Neural cell (in vitro differentiated cells): ENCODE data around the gene EIF2B1. TPM values are rescaled to one million over a fixed set of nuclear protein-coding genes. Genes with fewer than 3 reads are reported as not detected.

Source experiments
- H2AFZ ChIP-seq: fragments of 200-600, 300-800 bp; sonication (generic), shearing (Covaris generic); 2 replicates; pipeline ENCODE4 v1.6.0; 2014; ENCODE audit warnings: low read depth, mild to moderate bottlenecking, antibody characterized with exemption, low read length, moderate library complexity
- H3F3A ChIP-seq: fragments of 200-600 bp; shearing (Covaris generic); 2 replicates; pipeline ENCODE4 v1.6.1; 2016; ENCODE audit warnings: mild to moderate bottlenecking, moderate library complexity, mixed read lengths, antibody characterized with exemption, low read length; ENCODE audit not compliant: insufficient read depth, poor library complexity, severe bottlenecking
- H3K27ac ChIP-seq: fragments of 200-600, 300-800 bp; sonication (generic), shearing (Covaris generic); 2 replicates; pipeline ENCODE4 v1.5.1; 2014; ENCODE audit warnings: mild to moderate bottlenecking, low read length, moderate library complexity
- H3K27me3 ChIP-seq: fragments of 300-800, 200-600 bp; sonication (generic), shearing (Covaris generic); 2 replicates; pipeline ENCODE4 v1.6.0; 2014; ENCODE audit warnings: mild to moderate bottlenecking, low read depth, low read length, moderate library complexity; ENCODE audit not compliant: insufficient read depth
- H3K36me3 ChIP-seq: fragments of 300-800, 200-600 bp; sonication (generic), shearing (Covaris generic); 2 replicates; pipeline ENCODE4 v1.5.1; 2014; ENCODE audit warnings: mild to moderate bottlenecking, antibody characterized with exemption, low read length, moderate library complexity; ENCODE audit not compliant: insufficient read depth
- H3K4me2 ChIP-seq: fragments of 300-800, 200-600 bp; sonication (generic), shearing (Covaris generic); 2 replicates; pipeline ENCODE4 v1.6.0; 2014; ENCODE audit warnings: mild to moderate bottlenecking, low read length
- H3K4me3 ChIP-seq: fragments of 300-800, 200-600 bp; sonication (generic), shearing (Covaris generic); 2 replicates; pipeline ENCODE4 v1.5.1; 2014; ENCODE audit warnings: mild to moderate bottlenecking, low read length, moderate library complexity
- H3K79me2 ChIP-seq: fragments of 200-600 bp; shearing (Covaris generic); replicated peaks from 2 replicates; pipeline ENCODE4 v1.6.0; 2014; ENCODE audit warnings: mild to moderate bottlenecking, low read length, moderate library complexity; ENCODE audit not compliant: insufficient read depth
- H3K9ac ChIP-seq: fragments of 300-800, 200-600 bp; sonication (generic), shearing (Covaris generic); 2 replicates; pipeline ENCODE4 v1.6.1; 2016; ENCODE audit warnings: mild to moderate bottlenecking, low read length, mixed read lengths
- H3K9me2 ChIP-seq: fragments of 200-600 bp; shearing (Covaris generic); 2 replicates; pipeline ENCODE4 v1.6.1; 2016; ENCODE audit warnings: mild to moderate bottlenecking, low read length, mixed read lengths; ENCODE audit not compliant: insufficient read depth
- H3K9me3 ChIP-seq: fragments of 200-600, 300-800 bp; sonication (generic), shearing (Covaris generic); 2 replicates; pipeline ENCODE4 v1.6.1; 2016; ENCODE audit warnings: mild to moderate bottlenecking, mixed run types, low read length, moderate library complexity, mixed read lengths
- H4K20me1 ChIP-seq: fragments of 200-600 bp; shearing (Covaris generic); 2 replicates; pipeline ENCODE4 v1.6.1; 2016; ENCODE audit warnings: mild to moderate bottlenecking, mixed run types; ENCODE audit not compliant: insufficient read depth
- CTCF ChIP-seq: fragments of 450-650 bp; IDR thresholded peaks from 2 replicates; pipeline ENCODE4 v1.5.1; 2014; ENCODE audit warnings: antibody characterized with exemption, mild to moderate bottlenecking, moderate library complexity; ENCODE audit not compliant: poor library complexity, severe bottlenecking
- EP300 ChIP-seq: fragments of 450-650 bp; conservative IDR thresholded peaks from 2 replicates; pipeline ENCODE4 v1.6.1; 2014; ENCODE audit warnings: antibody characterized with exemption, mild to moderate bottlenecking, moderate library complexity; ENCODE audit not compliant: poor library complexity, severe bottlenecking
- EZH2 ChIP-seq: fragments of 200-600, 300-800 bp; shearing (Covaris generic), sonication (generic); IDR thresholded peaks from 2 replicates; pipeline ENCODE4 v1.6.1; 2014; ENCODE audit warnings: antibody characterized with exemption, low read length, borderline replicate concordance, mild to moderate bottlenecking; ENCODE audit not compliant: insufficient read depth, poor library complexity, severe bottlenecking
- MXI1 ChIP-seq: fragments of 450-650 bp; conservative IDR thresholded peaks from 2 replicates; pipeline ENCODE4 v1.6.1; 2014; ENCODE audit warnings: antibody characterized with exemption, mild to moderate bottlenecking; ENCODE audit not compliant: poor library complexity, severe bottlenecking
- POLR2AphosphoS5 ChIP-seq: IDR thresholded peaks from 2 replicates; pipeline ENCODE4 v1.6.1; 2012
- RAD21 ChIP-seq: fragments of 450-650 bp; conservative IDR thresholded peaks from 2 replicates; pipeline ENCODE4 v1.6.1; 2014; ENCODE audit warnings: antibody characterized with exemption, mild to moderate bottlenecking, moderate library complexity
- REST ChIP-seq: IDR thresholded peaks from 2 replicates; pipeline ENCODE4 v1.6.1; 2012; ENCODE audit warnings: borderline replicate concordance
- SMC3 ChIP-seq: fragments of 450-650 bp; conservative IDR thresholded peaks from 2 replicates; pipeline ENCODE4 v1.6.1; 2014; ENCODE audit warnings: antibody characterized with exemption, mild to moderate bottlenecking, moderate library complexity; ENCODE audit not compliant: poor library complexity
- TAF1 ChIP-seq: IDR thresholded peaks from 2 replicates; pipeline ENCODE4 v1.6.1; 2012; ENCODE audit warnings: low read depth
- polyA plus RNA-seq: library from polyadenylated mRNA; depleted of rRNA; stranded (reverse); fragments of >200 nt; gene quantifications from 2 replicates; pipeline ENCODE4 v1.2.3, GENCODE V29; 2014

Gene EIF2B1
- polyA plus RNA-seq, 1 donor from 2014 or later: 59.9 TPM

DNA sequence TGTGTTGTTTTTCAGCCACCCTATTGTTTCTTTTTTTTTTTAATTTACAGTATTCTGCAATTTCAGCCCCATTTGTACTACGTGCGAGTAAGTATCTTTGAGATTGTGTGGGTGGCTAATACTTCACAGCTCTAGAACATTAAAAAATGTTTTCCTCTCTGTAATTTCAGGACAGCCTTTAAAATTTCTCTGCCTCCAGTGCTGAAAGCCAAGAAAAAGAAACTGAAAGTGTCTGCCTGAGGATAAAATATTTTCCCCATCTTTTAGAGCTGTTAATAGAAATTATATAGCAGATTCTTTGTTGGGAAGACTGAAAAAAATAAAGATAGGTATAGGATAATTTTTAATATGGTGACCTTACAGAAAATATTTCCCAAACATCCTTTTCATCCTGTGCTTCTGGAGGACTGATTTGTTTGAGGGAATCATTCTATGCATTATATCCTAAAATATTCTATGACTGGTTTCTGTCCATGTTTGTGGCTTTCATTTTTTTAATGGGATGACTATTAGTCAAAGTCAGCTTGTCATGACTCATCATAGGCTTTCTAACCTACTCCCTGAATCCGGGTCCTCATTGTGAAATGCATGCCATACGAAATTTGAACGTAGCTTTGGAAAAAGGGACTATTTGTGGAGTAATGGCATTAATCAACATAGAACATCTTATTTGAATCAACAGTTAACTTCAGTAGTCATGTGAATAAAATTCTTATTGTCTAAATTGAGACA is 26.7 kb upstream of the EIF2B1 start:
- peaks cover 5% of the 10 kb centered on the region for H3K36me3 ChIP-seq
- H3K9me3 ChIP-seq: no peaks in the 10 kb centered on the region
- no peak overlapping the region for H3K9ac ChIP-seq
- no peak for TF ChIP-seq CTCF
- no peak for TF ChIP-seq EP300
- TF ChIP-seq MXI1: no peak
- TF ChIP-seq TAF1: no peak
- no peak for TF ChIP-seq RAD21
- TF ChIP-seq EZH2: no peak
- TF ChIP-seq SMC3: no peak
- TF ChIP-seq REST: no peak
- TF ChIP-seq POLR2AphosphoS5: no peak
- H4K20me1 ChIP-seq: no peaks in the 10 kb centered on the region
- no peak overlapping the region for H3K4me2 ChIP-seq
- H3K4me3 ChIP-seq: no peak overlapping the region
- H3K27me3 ChIP-seq: no peaks in the 10 kb centered on the region
- H3K9me2 ChIP-seq: no peaks in the 10 kb centered on the region
- no peaks in the 10 kb centered on the region for H3K79me2 ChIP-seq
- no peaks in the 10 kb centered on the region for H3F3A ChIP-seq
- H3K27ac ChIP-seq: no peak overlapping the region
- H2AFZ ChIP-seq: no peak overlapping the region

DNA sequence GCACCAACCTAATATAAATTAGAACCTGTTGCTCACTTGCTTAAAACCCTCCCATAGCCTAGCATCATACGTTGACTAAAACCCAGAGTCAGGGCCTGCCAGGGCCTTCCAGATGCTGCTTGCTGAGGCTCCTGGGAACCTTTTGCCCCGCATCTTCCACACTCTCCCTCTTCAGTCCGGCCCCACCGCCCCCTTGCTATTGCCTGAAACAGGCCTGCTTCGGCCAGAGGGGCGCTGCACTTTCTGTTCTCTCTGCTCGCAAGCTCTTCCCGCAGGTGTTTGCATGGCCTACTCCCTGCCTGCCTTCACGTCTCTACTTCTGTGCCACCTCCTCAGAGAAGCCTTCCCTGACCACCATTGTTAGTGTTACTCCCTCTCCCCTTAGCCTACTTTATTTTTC is 23.7 kb upstream of the EIF2B1 start:
- Histone ChIP-seq H3K9ac (no peak overlapping the region), H3K9me3 (no peaks in the 10 kb centered on the region), H3K4me3 (no peak overlapping the region), H3K79me2 (no peaks in the 10 kb centered on the region), H3K27ac (no peak overlapping the region), H3K27me3 (no peaks in the 10 kb centered on the region), H4K20me1 (no peaks in the 10 kb centered on the region), H3K36me3 (peaks cover 5% of the 10 kb centered on the region), H3K4me2 (no peak overlapping the region), H3K9me2 (no peaks in the 10 kb centered on the region), H2AFZ (no peak overlapping the region), H3F3A (no peaks in the 10 kb centered on the region)
- TF ChIP-seq TAF1 (no peak), POLR2AphosphoS5 (no peak), MXI1 (no peak), EP300 (no peak), SMC3 (no peak), RAD21 (no peak), CTCF (no peak)
